Left lung (tissue), 10 donors: Measurements from ENCODE around the gene SRPRB. TPM values are rescaled to one million over a fixed set of nuclear protein-coding genes. Genes with fewer than 3 reads are reported as not detected.

ENCODE experiments used
- ATAC-seq: fragments of 200-7000 bp; cut with Tn5 transposase; one replicate; pipeline ENCODE4 v1.9.1; 2020; ENCODE audit warnings: moderate library complexity
- DNase-seq, 4 donors: peaks; one replicate each; pipeline ENCODE4 v3.0.0-alpha.2; 2013 to 2020
- H3K27ac ChIP-seq, 2 donors: fragments of 200-600 bp; sonication (generic) in 1 of 2; one replicate each; pipeline versions ENCODE4 v1.5.0 to v1.8.0; 2020 to 2021
- H3K27me3 ChIP-seq, 2 donors: fragments of 200-600 bp; sonication (generic) in 1 of 2; one replicate each; pipeline versions ENCODE4 v1.5.0 to v1.8.0; 2020 to 2021
- H3K36me3 ChIP-seq, 2 donors: fragments of 200-600 bp; sonication (generic) in 1 of 2; one replicate each; pipeline versions ENCODE4 v1.5.0 to v1.8.0; 2020 to 2021
- H3K4me1 ChIP-seq, 2 donors: fragments of 200-600 bp; one replicate each; pipeline ENCODE4 v1.8.0; 2021
- H3K4me3 ChIP-seq, 2 donors: fragments of 200-600 bp; sonication (generic) in 1 of 2; one replicate each; pipeline versions ENCODE4 v1.5.0 to v1.8.0; 2020 to 2021; ENCODE audit warnings: mild to moderate bottlenecking in 1 of 2
- H3K9me3 ChIP-seq, 2 donors: fragments of 200-600 bp; sonication (generic) in 1 of 2; one replicate each; pipeline versions ENCODE4 v1.5.0 to v1.8.0; 2020 to 2021
- intact Hi-C, 2 donors: fragments of 100-400 bp; cut with DNase I; formaldehyde crosslinking; loops; one replicate each; pipeline versions ENCODE4 v1.11.2 to v1.14.2; 2022
- polyA plus RNA-seq, 6 donors: library from polyadenylated mRNA; unstranded; fragments of 120-200 nt; gene quantifications; one replicate each; pipeline ENCODE4 v1.2.1, GENCODE V29; 2013; ENCODE audit not compliant: insufficient read length in 6 of 6
- total RNA-seq, 2 donors: library from RNA; stranded (reverse); fragmentation: NEBNext Ultra II Directional; extraction: Animal tissue kit (Norgen Biotek cat#: 25700); gene quantifications; one replicate each; pipeline ENCODE4 v1.2.1, GENCODE V29; 2021
- TF ChIP-seq, protein P1 (sequence below), 2 donors: fragments of 200-600 bp; sonication (generic) in 1 of 2; IDR thresholded peaks; one replicate each; pipeline versions ENCODE4 v1.5.0 to v1.8.0; 2021; ENCODE audit warnings: antibody characterized with exemption in 2 of 2
- donor health status: DM: no; HTN: yes; CAD: no.
- donor health status: DM: no; HTN: no; CAD: no.

Gene SRPRB
- total and polyA plus RNA-seq, 8 donors: 36.2 to 117 (median 43.9) TPM

DNA sequence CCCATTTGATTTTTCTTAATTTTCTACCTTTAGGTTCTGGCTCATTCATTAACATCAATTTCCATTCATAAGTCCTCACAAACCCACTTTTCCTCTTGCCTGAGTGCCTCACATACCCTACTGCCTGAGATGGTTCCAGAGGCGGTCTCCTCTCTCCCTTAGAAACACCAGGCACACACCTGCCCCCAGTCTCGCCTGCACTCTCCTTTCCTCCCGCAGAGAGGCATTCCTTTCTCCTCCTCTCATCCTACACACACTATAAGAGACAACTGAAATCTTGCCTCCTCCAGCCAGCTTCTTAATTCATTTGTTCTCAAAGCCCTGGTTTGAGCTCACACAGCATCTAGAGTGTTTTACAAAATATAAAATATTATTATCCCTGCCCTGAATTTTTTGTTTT is 31.9 kb upstream of the SRPRB start:
- Histone ChIP-seq H3K36me3 (no peaks in the 10 kb centered on the region), H3K4me3 (no peak overlapping the region), H3K4me1 (no peaks in the 10 kb centered on the region), H3K27ac (no peak overlapping the region), H3K27me3 (no peaks in the 10 kb centered on the region), H3K9me3 (no peaks in the 10 kb centered on the region)
- TF ChIP-seq, protein P1, sequence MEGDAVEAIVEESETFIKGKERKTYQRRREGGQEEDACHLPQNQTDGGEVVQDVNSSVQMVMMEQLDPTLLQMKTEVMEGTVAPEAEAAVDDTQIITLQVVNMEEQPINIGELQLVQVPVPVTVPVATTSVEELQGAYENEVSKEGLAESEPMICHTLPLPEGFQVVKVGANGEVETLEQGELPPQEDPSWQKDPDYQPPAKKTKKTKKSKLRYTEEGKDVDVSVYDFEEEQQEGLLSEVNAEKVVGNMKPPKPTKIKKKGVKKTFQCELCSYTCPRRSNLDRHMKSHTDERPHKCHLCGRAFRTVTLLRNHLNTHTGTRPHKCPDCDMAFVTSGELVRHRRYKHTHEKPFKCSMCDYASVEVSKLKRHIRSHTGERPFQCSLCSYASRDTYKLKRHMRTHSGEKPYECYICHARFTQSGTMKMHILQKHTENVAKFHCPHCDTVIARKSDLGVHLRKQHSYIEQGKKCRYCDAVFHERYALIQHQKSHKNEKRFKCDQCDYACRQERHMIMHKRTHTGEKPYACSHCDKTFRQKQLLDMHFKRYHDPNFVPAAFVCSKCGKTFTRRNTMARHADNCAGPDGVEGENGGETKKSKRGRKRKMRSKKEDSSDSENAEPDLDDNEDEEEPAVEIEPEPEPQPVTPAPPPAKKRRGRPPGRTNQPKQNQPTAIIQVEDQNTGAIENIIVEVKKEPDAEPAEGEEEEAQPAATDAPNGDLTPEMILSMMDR (IDR thresholded peaks at IDR 0.05): no peak
- DNase-seq (no peak), ATAC-seq (no peak)
- intact Hi-C loops: no loop called here

DNA sequence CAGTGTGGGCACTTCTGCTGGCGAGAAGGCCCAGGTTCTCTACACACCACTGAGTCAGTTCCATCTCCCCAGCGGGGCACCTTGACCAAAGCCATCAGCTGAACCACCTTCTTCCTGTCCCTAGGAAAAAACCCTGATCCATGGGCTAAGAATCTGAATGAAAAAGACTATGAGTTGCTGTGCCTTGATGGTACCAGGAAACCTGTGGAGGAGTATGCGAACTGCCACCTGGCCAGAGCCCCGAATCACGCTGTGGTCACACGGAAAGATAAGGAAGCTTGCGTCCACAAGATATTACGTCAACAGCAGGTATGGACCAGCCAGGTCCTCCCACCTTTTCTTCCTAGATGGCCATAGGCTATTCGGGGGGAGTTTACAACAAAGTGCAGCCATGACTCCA is 30.3 kb upstream of the SRPRB start:
- no peak overlapping the region for H3K27ac ChIP-seq
- H3K36me3 ChIP-seq: no peaks in the 10 kb centered on the region
- ATAC-seq (no peak), DNase-seq (no peak)
- H3K4me1 ChIP-seq: no peaks in the 10 kb centered on the region
- intact Hi-C loops: no loop called here
- H3K4me3 ChIP-seq: no peak overlapping the region
- TF ChIP-seq, protein P1 (IDR thresholded peaks at IDR 0.05): no peak
- H3K27me3 ChIP-seq: no peaks in the 10 kb centered on the region
- no peaks in the 10 kb centered on the region for H3K9me3 ChIP-seq

DNA sequence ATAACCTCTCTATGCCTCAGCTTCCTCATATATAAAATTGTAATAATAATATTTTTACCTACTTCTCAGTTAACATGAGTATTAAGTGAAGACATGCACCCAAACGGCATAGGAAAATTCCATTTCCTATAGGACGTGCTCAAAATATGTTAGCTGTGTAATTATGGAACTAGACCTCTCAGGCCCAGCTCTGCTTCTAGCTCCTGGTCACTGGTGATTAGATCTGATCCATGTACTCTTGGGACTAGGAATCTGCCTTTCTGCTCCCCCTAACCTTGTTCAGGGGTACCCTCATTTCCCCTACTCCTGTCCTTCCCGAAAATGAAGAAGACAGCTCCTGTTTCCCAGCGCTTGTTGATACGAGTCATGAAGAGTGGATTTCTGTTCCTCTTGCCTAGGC is 29.8 kb upstream of the SRPRB start:
- no peaks in the 10 kb centered on the region for H3K36me3 ChIP-seq
- TF ChIP-seq, protein P1 (IDR thresholded peaks at IDR 0.05): no peak
- ATAC-seq (no peak), DNase-seq (no peak)
- intact Hi-C loops: no loop called here
- no peaks in the 10 kb centered on the region for H3K4me1 ChIP-seq
- no peaks in the 10 kb centered on the region for H3K27me3 ChIP-seq
- no peaks in the 10 kb centered on the region for H3K9me3 ChIP-seq
- H3K4me3 ChIP-seq: no peak overlapping the region
- no peak overlapping the region for H3K27ac ChIP-seq

DNA sequence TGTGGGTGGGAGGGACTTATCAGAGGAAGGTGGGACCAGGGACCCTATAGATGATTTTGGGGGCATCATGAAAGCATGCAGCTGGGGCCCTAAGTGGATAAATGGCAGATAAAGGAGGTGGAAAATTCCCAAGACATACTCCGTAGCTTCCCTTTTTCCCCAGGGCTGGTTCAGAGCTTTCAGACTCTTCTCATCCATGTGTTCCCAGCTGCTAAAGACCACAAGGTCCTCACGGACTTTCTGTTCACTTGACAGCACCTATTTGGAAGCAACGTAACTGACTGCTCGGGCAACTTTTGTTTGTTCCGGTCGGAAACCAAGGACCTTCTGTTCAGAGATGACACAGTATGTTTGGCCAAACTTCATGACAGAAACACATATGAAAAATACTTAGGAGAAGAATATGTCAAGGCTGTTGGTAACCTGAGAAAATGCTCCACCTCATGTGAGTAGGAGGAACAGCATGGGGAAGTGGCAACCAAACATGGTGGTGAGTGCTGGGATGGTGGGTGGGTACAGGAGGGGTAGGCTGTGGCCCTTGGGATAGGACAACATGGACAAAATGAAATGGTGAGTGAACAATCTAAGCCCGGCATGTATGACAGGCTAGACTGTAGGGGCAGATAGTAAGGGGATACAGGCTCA is 28.7 kb upstream of the SRPRB start:
- H3K4me1 ChIP-seq: no peaks in the 10 kb centered on the region
- intact Hi-C loops: no loop called here
- TF ChIP-seq, protein P1 (IDR thresholded peaks at IDR 0.05): no peak
- no peak for ATAC-seq
- no peak overlapping the region for H3K4me3 ChIP-seq
- no peak for DNase-seq
- H3K9me3 ChIP-seq: no peaks in the 10 kb centered on the region
- H3K27me3 ChIP-seq: no peaks in the 10 kb centered on the region
- no peak overlapping the region for H3K27ac ChIP-seq
- H3K36me3 ChIP-seq: no peaks in the 10 kb centered on the region

DNA sequence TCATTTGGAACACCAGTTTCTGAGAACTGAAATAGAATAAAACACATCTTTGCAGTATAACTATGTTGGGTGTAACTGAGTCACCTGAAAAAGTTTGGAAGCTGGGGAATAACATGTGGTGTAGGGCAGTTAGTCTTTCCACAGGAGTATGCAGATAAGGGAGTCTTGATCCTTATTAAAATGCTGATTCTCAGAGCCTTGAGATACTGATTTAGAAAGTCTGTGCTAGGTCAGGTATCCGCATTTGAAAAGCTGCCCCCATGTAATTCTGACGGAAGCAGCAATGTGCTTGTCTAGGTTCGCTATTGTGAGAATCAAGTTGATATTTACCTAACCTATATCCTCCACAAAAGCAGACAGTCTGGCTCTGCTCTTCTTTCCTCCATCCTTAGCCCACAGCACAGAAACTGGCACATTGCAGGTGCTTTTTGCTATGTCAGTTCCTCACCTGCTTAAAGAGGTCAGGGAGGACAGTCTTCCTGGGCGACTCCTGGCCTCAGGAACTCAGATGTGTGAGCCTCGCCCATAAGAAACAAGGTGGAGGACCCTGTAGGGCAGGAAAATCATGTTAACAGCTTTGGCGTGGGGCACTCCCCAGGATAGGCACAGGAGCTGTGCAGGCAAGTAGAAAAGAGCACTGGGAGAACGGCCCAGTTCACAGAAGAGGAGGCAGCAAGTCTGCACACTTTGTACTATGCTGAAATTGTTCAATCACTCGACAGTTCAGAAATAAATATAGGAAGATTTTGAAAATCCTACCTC is 27.6 kb upstream of the SRPRB start:
- DNase-seq (no peak), ATAC-seq (no peak)
- Histone ChIP-seq H3K27me3 (no peaks in the 10 kb centered on the region), H3K36me3 (no peaks in the 10 kb centered on the region), H3K9me3 (no peaks in the 10 kb centered on the region), H3K4me1 (no peaks in the 10 kb centered on the region), H3K27ac (no peak overlapping the region), H3K4me3 (no peak overlapping the region)
- intact Hi-C loops: no loop called here
- TF ChIP-seq, protein P1 (IDR thresholded peaks at IDR 0.05): no peak
